Upper lobe of left lung (tissue), 6 donors: ENCODE results near the gene FOXP1. TPM values are rescaled to one million over a fixed set of nuclear protein-coding genes. Genes with fewer than 3 reads are reported as not detected.
A peak's percentile ranks its signal among the peaks of the same experiment; 100 is the strongest.

Experiments
- ATAC-seq, 2 donors: fragments of 200-7000 bp; cut with Tn5 transposase; one replicate each; pipeline ENCODE4 v1.9.1; 2022; ENCODE audit warnings: mild to moderate bottlenecking in 2 of 2, moderate library complexity in 2 of 2; ENCODE audit not compliant: low FRiP score in 2 of 2
- DNase-seq, 2 donors: peaks; one replicate each; pipeline ENCODE4 v3.0.0-alpha.2; 2019 to 2020
- H3K27ac ChIP-seq, 4 donors: fragments of 200-600 bp; sonication (generic); one replicate each; pipeline ENCODE4 v1.5.1; 2016 to 2019
- H3K27me3 ChIP-seq, 4 donors: fragments of 200-600 bp; sonication (generic); one replicate each; pipeline ENCODE4 v1.5.1; 2017 to 2019
- H3K36me3 ChIP-seq, 4 donors: fragments of 200-600 bp; sonication (generic); one replicate each; pipeline ENCODE4 v1.5.1; 2016 to 2019
- H3K4me1 ChIP-seq, 4 donors: fragments of 200-600 bp; sonication (generic); one replicate each; pipeline ENCODE4 v1.5.1; 2018 to 2019
- H3K4me3 ChIP-seq, 4 donors: fragments of 200-600 bp; sonication (generic); one replicate each; pipeline ENCODE4 v1.5.1; 2017 to 2019; ENCODE audit warnings: mild to moderate bottlenecking in 2 of 4, moderate library complexity in 1 of 4
- H3K9me3 ChIP-seq, 4 donors: fragments of 200-600 bp; sonication (generic); one replicate each; pipeline ENCODE4 v1.5.1; 2018 to 2019
- EP300 ChIP-seq, 4 donors: sonication (generic); formaldehyde crosslinking; IDR thresholded peaks; one replicate each; pipeline ENCODE4 v1.5.1; 2017; ENCODE audit warnings: antibody characterized with exemption in 4 of 4, control low read depth in 2 of 4
- POLR2A ChIP-seq, 4 donors: fragments of 450-650 bp; IDR thresholded peaks; one replicate each; pipeline ENCODE4 v1.5.1; 2016 to 2017; ENCODE audit warnings: antibody characterized with exemption in 4 of 4, mild to moderate bottlenecking in 2 of 4
- POLR2AphosphoS5 ChIP-seq, 2 donors: sonication (generic); formaldehyde crosslinking; IDR thresholded peaks; one replicate each; pipeline ENCODE4 v1.5.1; 2017; ENCODE audit warnings: antibody characterized with exemption in 2 of 2
- WGBS, 2 donors: methylation state at CpG; one replicate each; pipeline ENCODE4 v1.1.5; 2017 to 2018; 5-methylcytosine and 5-hydroxymethylcytosine counted together
- total RNA-seq, 6 donors: library from RNA; depleted of rRNA in 4 of 6; stranded (reverse); fragments of >200 nt in 4 of 6; gene quantifications; one replicate each; pipeline versions ENCODE4 v1.1.0 to v1.2.1, GENCODE V29; 2016 to 2021
- TF ChIP-seq, protein P1 (sequence below), 6 experiments: fragments of 450-650 bp in 4 of 6; fragments of 200-600 bp in 2 of 6; sonication (generic) in 2 of 6; IDR thresholded peaks; one replicate each; pipeline ENCODE4 v1.5.1; 2016 to 2019; ENCODE audit warnings: antibody characterized with exemption in 6 of 6
- donor health status: DM: no; HTN: no; CAD: no; lungs with moderate emphysema.
- donor health status: DM: no; HTN: yes; CAD: no; lungs with severe emphysema.

The FOXP1 gene
- total RNA-seq, 6 donors from 2014 or later, result 103 to 248 (median 134) TPM

DNA sequence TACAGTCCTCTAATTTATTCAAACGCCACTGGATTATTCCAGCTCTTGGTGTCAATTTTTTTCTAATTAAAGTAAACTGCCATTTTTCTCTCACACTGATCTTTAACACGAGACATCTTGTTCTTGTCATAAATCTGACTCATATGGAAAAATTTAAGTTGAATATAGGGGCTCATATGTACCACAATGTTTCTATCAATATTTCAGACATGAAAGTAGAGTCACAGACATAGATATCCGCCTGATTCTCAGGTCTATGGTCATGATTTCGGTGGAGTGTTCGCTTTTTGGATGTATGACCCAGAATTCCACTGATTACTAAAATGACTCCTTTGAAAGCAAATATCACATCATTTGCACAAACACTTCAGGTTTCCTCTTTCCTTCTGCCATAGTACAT is 552.8 kb downstream of the FOXP1 start:
- H3K4me1 ChIP-seq, result peaks cover 25 to 45% (median 28%) of the 10 kb centered on the region in 4 donors
- TF ChIP-seq POLR2A (IDR thresholded peaks at IDR 0.05) (no peak), EP300 (IDR thresholded peaks at IDR 0.05) (no peak), POLR2AphosphoS5 (IDR thresholded peaks at IDR 0.05) (no peak)
- TF ChIP-seq, protein P1, sequence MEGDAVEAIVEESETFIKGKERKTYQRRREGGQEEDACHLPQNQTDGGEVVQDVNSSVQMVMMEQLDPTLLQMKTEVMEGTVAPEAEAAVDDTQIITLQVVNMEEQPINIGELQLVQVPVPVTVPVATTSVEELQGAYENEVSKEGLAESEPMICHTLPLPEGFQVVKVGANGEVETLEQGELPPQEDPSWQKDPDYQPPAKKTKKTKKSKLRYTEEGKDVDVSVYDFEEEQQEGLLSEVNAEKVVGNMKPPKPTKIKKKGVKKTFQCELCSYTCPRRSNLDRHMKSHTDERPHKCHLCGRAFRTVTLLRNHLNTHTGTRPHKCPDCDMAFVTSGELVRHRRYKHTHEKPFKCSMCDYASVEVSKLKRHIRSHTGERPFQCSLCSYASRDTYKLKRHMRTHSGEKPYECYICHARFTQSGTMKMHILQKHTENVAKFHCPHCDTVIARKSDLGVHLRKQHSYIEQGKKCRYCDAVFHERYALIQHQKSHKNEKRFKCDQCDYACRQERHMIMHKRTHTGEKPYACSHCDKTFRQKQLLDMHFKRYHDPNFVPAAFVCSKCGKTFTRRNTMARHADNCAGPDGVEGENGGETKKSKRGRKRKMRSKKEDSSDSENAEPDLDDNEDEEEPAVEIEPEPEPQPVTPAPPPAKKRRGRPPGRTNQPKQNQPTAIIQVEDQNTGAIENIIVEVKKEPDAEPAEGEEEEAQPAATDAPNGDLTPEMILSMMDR (IDR thresholded peaks at IDR 0.05), result no peak
- 71 to 76% methylated on average over 5 of the region's 5 CpGs for WGBS, 2 donors

DNA sequence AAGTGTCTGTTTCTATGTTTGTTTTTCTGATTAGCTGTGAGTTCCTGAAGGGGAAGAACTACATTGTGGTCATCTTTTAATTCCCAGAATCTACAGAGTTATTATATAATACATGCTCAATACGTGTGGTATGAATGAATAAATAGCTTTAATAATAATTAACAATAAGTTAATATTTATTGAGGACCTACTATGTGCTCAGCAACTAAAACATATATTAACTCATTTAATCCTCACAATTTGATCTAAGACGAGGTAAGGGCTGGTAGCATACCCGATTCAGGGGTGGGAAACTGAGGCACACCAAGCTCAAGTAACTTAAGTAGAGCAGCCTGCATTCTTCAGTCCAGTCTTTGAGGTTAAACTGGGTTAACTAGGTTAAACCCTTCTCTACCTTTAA is 553.8 kb downstream of the FOXP1 start:
- H3K27ac ChIP-seq, result no peak overlapping the region
- DNase-seq (no peak), ATAC-seq (no peak)
- H3K36me3 ChIP-seq, result peaks cover 0 to 26% (median 6%) of the 10 kb centered on the region in 4 donors
- H3K4me1 ChIP-seq, result peaks cover 23 to 36% (median 29%) of the 10 kb centered on the region in 4 donors
- H3K9me3 ChIP-seq, result no peaks in the 10 kb centered on the region
- H3K27me3 ChIP-seq, result no peaks in the 10 kb centered on the region
- 90 to 91% methylated on average over 3 of the region's 3 CpGs for WGBS, 2 donors
- TF ChIP-seq EP300 (IDR thresholded peaks at IDR 0.05), result no peak
- TF ChIP-seq, protein P1 (IDR thresholded peaks at IDR 0.05), result no peak
- H3K4me3 ChIP-seq, result no peak overlapping the region

More for the DNA sequence above, 552.8 kb downstream of the FOXP1 start:
- no peaks in the 10 kb centered on the region for H3K9me3 ChIP-seq
- H3K27me3 ChIP-seq, result no peaks in the 10 kb centered on the region
- ATAC-seq (no peak), DNase-seq (no peak)
- H3K4me3 ChIP-seq, result no peak overlapping the region
- peak overlapping the region in 2 of 4 donors; percentile 27 to 59 for H3K27ac ChIP-seq
- peaks cover 0 to 29% (median 6%) of the 10 kb centered on the region in 4 donors for H3K36me3 ChIP-seq

DNA sequence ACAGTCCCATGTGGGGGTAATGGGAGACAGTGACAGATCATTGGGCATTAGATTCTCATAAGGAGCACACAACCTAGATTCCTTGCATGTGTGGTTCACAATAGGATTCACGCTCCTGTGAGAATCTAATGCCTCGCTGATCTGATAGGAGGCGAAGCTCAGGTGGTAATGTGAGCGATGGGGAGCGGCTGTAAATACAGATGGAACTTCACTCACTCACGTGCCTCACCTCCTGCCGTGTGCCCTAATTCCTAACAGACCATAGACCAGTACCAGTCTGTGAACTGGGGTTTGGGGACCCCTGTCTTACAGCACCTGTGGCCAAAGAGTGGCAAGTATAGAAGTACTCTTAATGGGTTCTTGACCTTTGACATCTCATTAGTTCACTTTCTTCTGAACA is 554.7 kb downstream of the FOXP1 start:
- Histone ChIP-seq H3K36me3 (peaks cover 0 to 16% (median 2%) of the 10 kb centered on the region in 4 donors), H3K27me3 (no peaks in the 10 kb centered on the region), H3K9me3 (no peaks in the 10 kb centered on the region), H3K4me1 (peaks cover 23 to 34% (median 29%) of the 10 kb centered on the region in 4 donors), H3K4me3 (no peak overlapping the region), H3K27ac (no peak overlapping the region)
- no peak for DNase-seq
- WGBS, 2 donors, result 92 to 98% methylated on average over 6 to 7 of the region's 7 CpGs
- TF ChIP-seq POLR2A (IDR thresholded peaks at IDR 0.05), result no peak
- TF ChIP-seq, protein P1 (IDR thresholded peaks at IDR 0.05), result no peak
- TF ChIP-seq POLR2AphosphoS5 (IDR thresholded peaks at IDR 0.05), result no peak
- TF ChIP-seq EP300 (IDR thresholded peaks at IDR 0.05), result no peak
- peak in 1 of 2 donors; percentile 38 for ATAC-seq

DNA sequence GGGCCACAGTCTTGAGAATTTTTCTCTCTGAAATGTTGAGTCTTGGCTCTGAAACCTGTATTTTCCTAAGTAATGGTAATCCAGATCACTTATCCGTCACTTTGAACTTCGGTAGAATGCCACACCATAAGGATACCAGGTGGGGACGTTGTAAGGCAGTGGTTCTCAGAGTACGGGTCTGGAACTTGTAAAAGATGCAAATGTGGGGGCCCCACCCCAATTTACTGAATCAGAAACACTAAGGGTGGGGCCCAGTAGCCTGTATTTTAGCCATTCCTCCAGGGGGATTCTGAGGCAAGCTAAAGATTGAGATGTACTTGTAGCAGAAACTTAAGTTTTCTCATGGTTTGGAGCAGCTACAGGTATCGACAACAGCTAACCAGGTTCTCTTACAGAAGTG is 555.3 kb downstream of the FOXP1 start:
- Histone ChIP-seq H3K4me3 (no peak overlapping the region), H3K27me3 (no peaks in the 10 kb centered on the region), H3K36me3 (peaks cover 0 to 14% (median 2%) of the 10 kb centered on the region in 4 donors), H3K9me3 (no peaks in the 10 kb centered on the region), H3K27ac (no peak overlapping the region), H3K4me1 (peaks cover 23 to 33% (median 28%) of the 10 kb centered on the region in 4 donors)
- DNase-seq (no peak), ATAC-seq (no peak)
- TF ChIP-seq EP300 (IDR thresholded peaks at IDR 0.05) (no peak), POLR2A (IDR thresholded peaks at IDR 0.05) (no peak), POLR2AphosphoS5 (IDR thresholded peaks at IDR 0.05) (no peak)
- TF ChIP-seq, protein P1 (IDR thresholded peaks at IDR 0.05), result no peak
- 91 to 94% methylated on average over 5 of the region's 5 CpGs for WGBS, 2 donors
